CD4-positive, alpha-beta T cell treated with Interleukin-17A for 1 hour (primary cell): ENCODE data around the gene SMARCA5.

ENCODE experiments used
- DNase-seq: peaks from one replicate; pipeline ENCODE4 v3.0.0-alpha.2; 2020

The SMARCA5 gene

DNA sequence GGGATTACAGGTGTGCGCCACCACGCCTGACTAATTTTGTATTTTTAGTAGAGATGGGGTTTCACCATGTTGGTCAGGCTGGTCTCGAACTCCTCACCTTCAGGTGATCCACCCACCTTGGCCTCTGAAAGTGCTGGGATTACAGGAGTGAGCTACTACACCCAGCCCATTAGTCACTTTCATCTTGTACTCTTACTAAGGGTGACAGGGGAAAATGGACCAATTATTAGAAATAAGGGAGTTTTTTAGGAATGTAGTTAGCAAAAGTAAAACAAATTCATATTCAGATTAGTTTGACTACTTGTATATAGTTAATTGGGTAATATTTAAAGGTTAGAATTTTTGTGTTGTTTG lies 26.1 kb downstream of the SMARCA5 start:
- no peak for DNase-seq

- no peak for DNase-seq
These were observed 36.4 kb downstream of the SMARCA5 start for GRCh38 chr4:143549928-143550327.

- DNase-seq, result no peak
These were observed 41.5 kb downstream of the SMARCA5 start for GRCh38 chr4:143554728-143555597.

DNA sequence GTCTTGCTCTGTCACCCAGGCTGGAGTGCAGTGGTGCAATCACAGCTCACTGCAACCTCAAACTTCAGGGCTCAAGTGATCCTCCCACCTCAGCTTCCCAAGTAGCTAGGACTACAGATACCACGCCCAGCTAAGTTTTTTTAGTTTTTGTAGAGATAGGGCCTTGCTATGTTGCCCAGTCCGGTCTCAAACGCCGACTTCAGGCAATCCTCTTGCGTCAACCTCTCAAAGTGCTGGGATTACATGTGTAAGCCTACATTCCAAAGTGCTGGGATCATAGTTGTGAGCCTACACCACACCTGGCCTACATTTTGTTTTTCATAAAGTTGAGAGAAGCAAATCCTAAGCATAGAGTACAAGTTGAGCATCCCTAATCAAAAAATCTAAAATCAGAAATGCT lies 42.2 kb downstream of the SMARCA5 start:
- DNase-seq, result no peak

GRCh38 chr4:143558286-143558685 lies 44.8 kb downstream of the SMARCA5 start:
- DNase-seq, result no peak

- DNase-seq, result peak; percentile 81
These were observed 45.6 kb downstream of the SMARCA5 start for GRCh38 chr4:143558823-143559756.

GRCh38 chr4:143559757-143560147 lies 46.2 kb downstream of the SMARCA5 start:
- DNase-seq, result peak; percentile 43

DNA sequence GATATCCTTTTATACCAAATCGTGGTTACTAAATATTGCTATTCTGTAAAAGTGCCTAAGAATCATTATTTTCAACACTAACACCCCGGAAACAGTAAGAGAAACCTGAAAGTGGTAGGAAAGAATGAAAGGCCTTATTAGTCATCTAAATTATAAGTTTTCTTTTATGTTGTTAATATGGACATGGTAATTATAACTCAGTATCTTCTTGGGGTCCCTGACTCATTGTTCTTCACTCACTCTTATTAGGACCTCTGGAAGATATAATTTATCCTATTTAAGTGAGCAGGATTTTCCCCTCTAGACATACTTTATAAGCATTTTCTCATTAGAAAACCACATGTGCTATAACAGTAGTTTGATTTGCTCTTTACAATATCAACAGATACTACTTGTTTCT lies 51.0 kb downstream of the SMARCA5 start:
- DNase-seq, result no peak

- no peak for DNase-seq
These were observed 61.8 kb downstream of the SMARCA5 start for GRCh38 chr4:143575331-143575730.

GRCh38 chr4:143581331-143581946 lies 67.9 kb downstream of the SMARCA5 start:
- DNase-seq, result no peak

DNA sequence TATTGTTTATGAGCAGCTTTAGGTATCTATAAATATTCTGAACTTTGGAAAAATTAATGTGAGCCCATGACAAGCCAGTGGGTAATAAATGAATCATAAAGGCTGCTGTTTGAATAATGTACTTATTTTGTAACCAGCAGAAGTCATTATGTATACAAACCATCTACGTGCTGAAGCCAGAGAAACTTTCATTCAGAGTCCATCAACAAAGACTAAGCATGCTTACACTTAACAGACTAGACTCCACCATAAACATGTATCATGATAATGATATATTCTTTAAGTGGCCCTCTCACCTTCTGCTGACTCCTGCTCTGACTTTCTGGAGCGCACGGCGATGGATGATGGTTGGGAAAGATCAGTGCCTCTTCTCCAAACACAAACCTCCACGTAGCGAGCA lies 72.0 kb downstream of the SMARCA5 start:
- DNase-seq, result no peak

GRCh38 chr4:143586080-143586479 lies 72.6 kb downstream of the SMARCA5 start:
- no peak for DNase-seq

- no peak for DNase-seq
These were observed 74.2 kb downstream of the SMARCA5 start for GRCh38 chr4:143587703-143588102.

DNA sequence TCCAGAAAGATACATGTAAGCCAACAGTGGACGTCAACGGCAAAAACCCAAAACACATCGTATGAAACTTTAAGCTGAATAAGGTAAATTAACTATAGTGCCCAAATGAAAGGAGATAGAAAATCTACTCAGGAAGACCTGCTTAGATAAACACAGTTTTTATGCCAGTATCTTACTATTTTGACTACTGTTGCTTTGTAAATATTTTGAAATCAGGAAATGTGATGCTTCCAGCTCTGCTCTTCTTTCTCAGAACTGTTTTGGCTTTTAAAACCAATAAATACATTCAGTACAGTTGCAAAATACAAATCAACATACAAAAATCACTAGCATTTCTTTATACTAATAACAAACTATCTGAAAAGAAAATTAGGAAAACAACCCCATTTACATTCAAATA lies 83.8 kb downstream of the SMARCA5 start:
- DNase-seq, result no peak

DNA sequence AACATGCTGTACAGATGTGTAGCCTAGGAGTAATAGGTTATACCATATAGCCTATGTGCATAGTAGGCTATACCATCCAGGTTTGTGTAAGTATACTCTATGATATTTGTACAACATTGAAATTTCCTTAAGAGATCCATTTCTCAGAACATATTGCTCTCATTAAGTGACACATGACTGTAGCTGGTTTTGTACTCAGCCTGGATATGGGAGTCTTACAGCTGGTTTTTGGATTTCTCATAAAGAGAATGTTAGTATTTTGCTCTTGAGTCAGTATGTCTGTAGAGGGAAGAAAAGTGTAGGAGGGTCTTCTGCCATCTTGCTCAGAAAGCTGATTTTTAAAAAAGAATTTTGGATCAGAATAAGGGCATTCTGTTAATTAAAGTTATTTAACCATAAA lies 85.3 kb downstream of the SMARCA5 start:
- no peak for DNase-seq

DNA sequence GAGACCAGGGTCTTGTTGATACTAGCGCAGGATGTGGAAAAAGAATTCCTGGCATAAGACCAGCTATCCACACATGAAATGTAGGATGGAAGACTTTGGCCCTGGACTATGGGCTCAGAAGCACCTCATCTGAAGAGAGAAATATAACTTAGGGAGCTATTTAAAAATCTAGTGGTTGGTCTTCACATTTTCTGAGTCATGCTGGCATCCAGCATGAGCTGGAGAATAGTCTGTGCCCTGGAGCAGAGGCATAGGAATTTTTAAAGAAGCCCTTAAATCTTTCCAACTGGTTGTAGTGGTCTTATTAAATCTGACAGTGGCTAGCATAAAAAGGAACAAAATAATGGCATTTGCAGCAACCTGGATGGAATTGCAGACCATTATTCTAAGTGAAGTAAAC lies 86.3 kb downstream of the SMARCA5 start:
- DNase-seq, result no peak

- no peak for DNase-seq
These were observed 93.0 kb downstream of the SMARCA5 start for GRCh38 chr4:143606480-143606879.
